HG02884 (cell line): Measurements from ENCODE around the gene TPRX1.
"Not testable (repeated sequence)": the region's sequence is repeated elsewhere in the genome, so short reads cannot be mapped to it uniquely, and the experiment has no call there.

Source experiments
- ATAC-seq: cut with Tn5 transposase; IDR thresholded peaks from one replicate; pipeline ENCODE4 v1.9.1; 2021; ENCODE audit warnings: mild to moderate bottlenecking, moderate library complexity; ENCODE audit not compliant: unreplicated experiment

TPRX1 gene

GRCh38 chr19:47804451-47804850 is at the start of gene TPRX1:
TSS of gene TPRX1 (minus strand) at chr19:47804551. CDS start at chr19:47804539, 12 bp downstream.
- ATAC-seq = not testable (repeated sequence)

- no peak for ATAC-seq
Measured at GRCh38 chr19:47853003-47853402, 48.7 kb upstream of the TPRX1 start.

- ATAC-seq = no peak
Measured at GRCh38 chr19:47848823-47849473, 44.6 kb upstream of the TPRX1 start.

- ATAC-seq = no peak
Measured at GRCh38 chr19:47848425-47848822, 44.1 kb upstream of the TPRX1 start.

GRCh38 chr19:47842941-47843340 is 38.6 kb upstream of the TPRX1 start:
- ATAC-seq = no peak

- no peak for ATAC-seq
Measured at GRCh38 chr19:47839913-47840312, 35.6 kb upstream of the TPRX1 start.

GRCh38 chr19:47839411-47839810 is 35.1 kb upstream of the TPRX1 start:
- ATAC-seq = no peak

- no peak for ATAC-seq
Measured at GRCh38 chr19:47836038-47836437, 31.7 kb upstream of the TPRX1 start.

GRCh38 chr19:47832723-47833122 is 28.4 kb upstream of the TPRX1 start:
- no peak for ATAC-seq

GRCh38 chr19:47826800-47827199 is 22.4 kb upstream of the TPRX1 start:
- no peak for ATAC-seq

GRCh38 chr19:47824396-47824795 is 20.0 kb upstream of the TPRX1 start:
- ATAC-seq = no peak

GRCh38 chr19:47821460-47822020 is 17.2 kb upstream of the TPRX1 start, which contains the start of gene CRX:
TSS of gene CRX (plus strand) at chr19:47821937. CDS start at chr19:47834444, 12,507 bp downstream.
- no peak for ATAC-seq

- no peak for ATAC-seq
Measured at GRCh38 chr19:47820410-47820809, 16.1 kb upstream of the TPRX1 start.

- ATAC-seq = no peak
Measured at GRCh38 chr19:47819858-47820257, 15.5 kb upstream of the TPRX1 start.

- not testable (repeated sequence) for ATAC-seq
Measured at GRCh38 chr19:47818221-47818620, 13.9 kb upstream of the TPRX1 start.

- not testable (repeated sequence) for ATAC-seq
Measured at GRCh38 chr19:47816270-47816669, 11.9 kb upstream of the TPRX1 start.

GRCh38 chr19:47813995-47814328 is 9.6 kb upstream of the TPRX1 start:
- no peak for ATAC-seq

- no peak for ATAC-seq
Measured at GRCh38 chr19:47813304-47813994, 9.1 kb upstream of the TPRX1 start.

- no peak for ATAC-seq
Measured at GRCh38 chr19:47806435-47806834, 2.1 kb upstream of the TPRX1 start.

GRCh38 chr19:47805313-47805712 is 962 bp upstream of the TPRX1 start:
- no peak for ATAC-seq

- not testable (repeated sequence) for ATAC-seq
Measured at GRCh38 chr19:47803671-47804070, 680 bp downstream of the TPRX1 start.

GRCh38 chr19:47803148-47803547 is 1.2 kb downstream of the TPRX1 start:
- not testable (repeated sequence) for ATAC-seq
